Glutamatergic neuron (in vitro differentiated cells): ENCODE results near the gene CLIP1. TPM values are rescaled to one million over a fixed set of nuclear protein-coding genes. Genes with fewer than 3 reads are reported as not detected.

Experiments used
- DNase-seq: peaks from one replicate; pipeline ENCODE4 v3.0.0; 2022
- H3K27ac Mint-ChIP-seq: one replicate; pipeline ENCODE4 v1.8.0; 2020; ENCODE audit warnings: mild to moderate bottlenecking, mixed read lengths, inconsistent platforms; ENCODE audit not compliant: unreplicated experiment
- H3K27me3 Mint-ChIP-seq: one replicate; pipeline ENCODE4 v1.8.0; 2020; ENCODE audit warnings: mild to moderate bottlenecking, moderate library complexity, mixed read lengths, inconsistent platforms; ENCODE audit not compliant: unreplicated experiment
- H3K36me3 Mint-ChIP-seq: one replicate; pipeline ENCODE4 v1.8.0; 2020; ENCODE audit warnings: mild to moderate bottlenecking, mixed read lengths, inconsistent platforms; ENCODE audit not compliant: unreplicated experiment
- H3K4me1 Mint-ChIP-seq: one replicate; pipeline ENCODE4 v1.8.0; 2020; ENCODE audit warnings: mild to moderate bottlenecking, low read depth, mixed read lengths, inconsistent platforms; ENCODE audit not compliant: unreplicated experiment
- H3K4me3 Mint-ChIP-seq: one replicate; pipeline ENCODE4 v1.8.0; 2020; ENCODE audit warnings: mild to moderate bottlenecking, mixed read lengths, inconsistent platforms; ENCODE audit not compliant: unreplicated experiment
- H3K9me3 Mint-ChIP-seq: one replicate; pipeline ENCODE4 v1.8.0; 2020; ENCODE audit warnings: mild to moderate bottlenecking, moderate library complexity, mixed read lengths, inconsistent platforms; ENCODE audit not compliant: unreplicated experiment
- CTCF ChIP-seq: fragments of 200-600 bp; sonication (generic); IDR thresholded peaks from one replicate; pipeline ENCODE4 v1.5.0; 2021; ENCODE audit not compliant: partially characterized antibody, unreplicated experiment
- total RNA-seq: library from RNA; stranded (reverse); fragmentation: NEBNext Ultra II Directional; extraction: Animal tissue kit (Norgen Biotek cat#: 25700); gene quantifications from one replicate; pipeline ENCODE4 v1.2.1, GENCODE V29; 2021; ENCODE audit not compliant: unreplicated experiment

The CLIP1 gene
- total RNA-seq, 1 donor from 2014 or later = 65.7 TPM

- Mint-ChIP-seq H3K27me3 (no peaks in the 10 kb centered on the region), H3K36me3 (no peaks in the 10 kb centered on the region), H3K27ac (no peak overlapping the region), H3K4me1 (no peaks in the 10 kb centered on the region), H3K9me3 (no peaks in the 10 kb centered on the region), H3K4me3 (no peak overlapping the region)
- no peak for TF ChIP-seq CTCF
- no peak for DNase-seq
Observed at GRCh38 chr12:122295877-122296276, 126.6 kb downstream of the CLIP1 start.

- H3K4me1 Mint-ChIP-seq = no peaks in the 10 kb centered on the region
- no peaks in the 10 kb centered on the region for H3K9me3 Mint-ChIP-seq
- no peaks in the 10 kb centered on the region for H3K27me3 Mint-ChIP-seq
- no peak overlapping the region for H3K4me3 Mint-ChIP-seq
- no peak for TF ChIP-seq CTCF
- no peak overlapping the region for H3K27ac Mint-ChIP-seq
- DNase-seq = no peak
- H3K36me3 Mint-ChIP-seq = no peaks in the 10 kb centered on the region
Observed at GRCh38 chr12:122293081-122293480, 129.4 kb downstream of the CLIP1 start.

GRCh38 chr12:122291431-122291830 lies 131.0 kb downstream of the CLIP1 start:
- Mint-ChIP-seq H3K4me3 (no peak overlapping the region), H3K27me3 (no peaks in the 10 kb centered on the region), H3K4me1 (no peaks in the 10 kb centered on the region), H3K9me3 (no peaks in the 10 kb centered on the region), H3K27ac (no peak overlapping the region), H3K36me3 (no peaks in the 10 kb centered on the region)
- DNase-seq = no peak
- TF ChIP-seq CTCF = no peak

- no peak for TF ChIP-seq CTCF
- Mint-ChIP-seq H3K36me3 (no peaks in the 10 kb centered on the region), H3K4me3 (no peak overlapping the region), H3K27ac (no peak overlapping the region), H3K4me1 (no peaks in the 10 kb centered on the region), H3K9me3 (no peaks in the 10 kb centered on the region), H3K27me3 (no peaks in the 10 kb centered on the region)
- DNase-seq = no peak
Observed at GRCh38 chr12:122283680-122284079, 138.8 kb downstream of the CLIP1 start.

GRCh38 chr12:122282061-122282460 lies 140.4 kb downstream of the CLIP1 start:
- no peaks in the 10 kb centered on the region for H3K4me1 Mint-ChIP-seq
- TF ChIP-seq CTCF = no peak
- H3K4me3 Mint-ChIP-seq = no peak overlapping the region
- H3K9me3 Mint-ChIP-seq = no peaks in the 10 kb centered on the region
- DNase-seq = no peak
- no peaks in the 10 kb centered on the region for H3K36me3 Mint-ChIP-seq
- no peak overlapping the region for H3K27ac Mint-ChIP-seq
- H3K27me3 Mint-ChIP-seq = no peaks in the 10 kb centered on the region
